ENCODE data around the gene SRCIN1. TPM values are rescaled to one million over a fixed set of nuclear protein-coding genes. Genes with fewer than 3 reads are reported as not detected.
A peak's percentile ranks its signal among the peaks of the same experiment; 100 is the strongest.

SRCIN1 gene
- total and polyA plus RNA-seq, 12 donors = 0.27 to 3.2 (median 1.2) TPM

- H3K4me3 ChIP-seq = peak overlapping the region in 1 of 10 donors; percentile 14
- TF ChIP-seq CTCF (IDR thresholded peaks at IDR 0.05) = no peak
- 34% methylated on average over 7 of the region's 7 CpGs for WGBS, 2 donors
- no peaks in the 10 kb centered on the region for H3K9me3 ChIP-seq
- peaks cover 26 to 99% (median 73%) of the 10 kb centered on the region in 7 donors for H3K27me3 ChIP-seq
- intact Hi-C loops (cut with DNase I) = loop anchor here in 1 of 10 donors (5.0 kb wide), 1 partner anchor 253 kb away; no protein-coding TSS in a partner anchor
- DNase-seq (no peak), ATAC-seq (no peak)
- H3K4me1 ChIP-seq = peaks cover 8 to 17% (median 15%) of the 10 kb centered on the region in 9 donors
- no peaks in the 10 kb centered on the region for H3K36me3 ChIP-seq
- H3K27ac ChIP-seq = no peak overlapping the region
Observed at GRCh38 chr17:38579083-38579480, 26.7 kb downstream of the SRCIN1 start.

- peak in 2 of 8 donors; percentile 32 to 34 for ATAC-seq
- H3K27me3 ChIP-seq = peaks cover 26 to 100% (median 74%) of the 10 kb centered on the region in 7 donors
Observed at GRCh38 chr17:38578229-38579082, 27.3 kb downstream of the SRCIN1 start.

GRCh38 chr17:38577645-38578173 is 28.0 kb downstream of the SRCIN1 start:
- DNase-seq (no peak), ATAC-seq (no peak)
- H3K4me1 ChIP-seq = peaks cover 8 to 22% (median 14%) of the 10 kb centered on the region in 9 donors
- H3K4me3 ChIP-seq = no peak overlapping the region
- intact Hi-C loops (cut with DNase I) = loop anchor here in 1 of 10 donors (5.0 kb wide), 1 partner anchor 255 kb away; no protein-coding TSS in a partner anchor
- H3K9me3 ChIP-seq = no peaks in the 10 kb centered on the region
- H3K36me3 ChIP-seq = no peaks in the 10 kb centered on the region
- peaks cover 32 to 100% (median 82%) of the 10 kb centered on the region in 7 donors for H3K27me3 ChIP-seq
- TF ChIP-seq CTCF (IDR thresholded peaks at IDR 0.05) = no peak
- H3K27ac ChIP-seq = no peak overlapping the region
- WGBS, 2 donors = 24 to 33% methylated on average over 12 of the region's 12 CpGs

More at GRCh38 chr17:38578229-38579082, 27.3 kb downstream of the SRCIN1 start:
- intact Hi-C loops (cut with DNase I) = loop anchor here in 1 of 10 donors (5.0 kb wide), 1 partner anchor 254 kb away; no protein-coding TSS in a partner anchor
- WGBS, 2 donors = 2 to 3% methylated on average over 60 to 63 of the region's 63 CpGs
- no peak overlapping the region for H3K27ac ChIP-seq
- no peaks in the 10 kb centered on the region for H3K36me3 ChIP-seq
- no peak for DNase-seq
- peaks cover 8 to 17% (median 14%) of the 10 kb centered on the region in 9 donors for H3K4me1 ChIP-seq
- no peaks in the 10 kb centered on the region for H3K9me3 ChIP-seq
- no peak for TF ChIP-seq CTCF (IDR thresholded peaks at IDR 0.05)
- peak overlapping the region in 9 of 10 donors; percentile 13 to 24 (median 17) for H3K4me3 ChIP-seq

- Histone ChIP-seq H3K4me3 (no peak overlapping the region), H3K9me3 (no peaks in the 10 kb centered on the region), H3K36me3 (no peaks in the 10 kb centered on the region), H3K27me3 (peaks cover 37 to 99% (median 86%) of the 10 kb centered on the region in 7 donors), H3K4me1 (peaks cover 8 to 25% (median 16%) of the 10 kb centered on the region in 9 donors), H3K27ac (no peak overlapping the region)
- no peak for TF ChIP-seq CTCF (IDR thresholded peaks at IDR 0.05)
- ATAC-seq = no peak
- intact Hi-C loops (cut with DNase I) = loop anchor here in 1 of 10 donors (5.0 kb wide), 1 partner anchor 255 kb away; no protein-coding TSS in a partner anchor
- no peak for DNase-seq
- 41 to 54% methylated on average over 3 of the region's 3 CpGs for WGBS, 2 donors
Observed at GRCh38 chr17:38577244-38577643, 28.5 kb downstream of the SRCIN1 start.
